ENCODE data around the gene SERPINB11.

DNA sequence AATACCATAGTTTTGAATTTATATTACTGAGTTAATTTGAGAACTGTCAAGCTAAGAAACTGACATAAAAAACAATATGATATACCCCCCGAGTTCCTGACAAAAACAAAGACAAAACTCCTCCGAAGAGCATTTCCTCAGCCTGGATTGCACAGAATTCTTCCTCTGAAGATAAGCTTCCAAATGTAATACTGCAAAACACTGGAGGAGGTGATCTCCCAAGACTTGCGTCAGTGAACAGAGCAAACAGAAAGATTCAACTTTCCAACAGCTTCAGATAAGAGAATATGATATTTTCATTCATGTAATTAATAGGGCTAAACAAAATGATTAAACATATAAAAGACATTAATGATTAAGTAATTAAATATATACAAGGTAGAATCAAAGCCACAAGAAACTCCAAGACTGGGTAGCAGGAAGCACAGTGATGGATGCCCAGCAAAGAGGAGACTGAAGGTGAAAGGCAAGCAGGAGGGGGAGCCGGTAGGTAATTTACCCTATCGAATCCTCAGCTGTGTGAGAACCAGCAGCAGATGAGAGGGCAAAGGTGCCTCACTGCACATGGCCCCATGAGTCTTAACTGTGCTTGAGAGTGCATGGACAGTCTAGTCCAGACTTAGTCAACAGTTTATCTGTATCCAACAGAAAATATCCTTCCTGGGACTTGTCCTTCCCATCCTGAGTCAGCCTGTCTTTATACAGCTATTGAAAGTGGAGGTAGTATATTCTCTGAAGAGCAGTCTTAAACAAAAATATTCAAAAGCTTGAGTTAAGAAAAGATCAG lies 22.7 kb upstream of the SERPINB11 start:
- no peak for TF ChIP-seq EZH2 (IDR thresholded peaks at IDR 0.05; ENCODE audit: insufficient read depth, poor library complexity, severe bottlenecking)
- no peak for TF ChIP-seq EZH2phosphoT487 (IDR thresholded peaks at IDR 0.05; ENCODE audit: insufficient read depth, low read depth)

Data from GM23248 (cell line).